ENCODE results near the gene NAA40.

- no peak for TF ChIP-seq POLR2A (IDR thresholded peaks at IDR 0.05)
- no peak for TF ChIP-seq CTCF (IDR thresholded peaks at IDR 0.05)
- no peak for TF ChIP-seq POLR2AphosphoS5 (IDR thresholded peaks at IDR 0.05)
Observed at GRCh38 chr11:63906087-63906486, 32.7 kb upstream of the NAA40 start.
